Ovary (tissue), 3 donors: Measurements from ENCODE around the gene KCNJ18.
"Not testable (repeated sequence)": the region's sequence is repeated elsewhere in the genome, so short reads cannot be mapped to it uniquely, and the experiment has no call there.

ENCODE experiments used
- CTCF ChIP-seq, 3 donors: fragments of 450-650 bp in 2 of 3; fragments of 200-600 bp in 1 of 3; IDR thresholded peaks; one replicate each; pipeline versions ENCODE4 v1.5.1 to v1.8.0; 2016 to 2022; ENCODE audit warnings: antibody characterized with exemption in 3 of 3, mild to moderate bottlenecking in 1 of 3
- EP300 ChIP-seq: sonication (generic); formaldehyde crosslinking; IDR thresholded peaks from one replicate; pipeline ENCODE4 v1.6.1; 2017; ENCODE audit warnings: antibody characterized with exemption
- donor health status: DM: no; HTN: no; CAD: no.

GRCh38 chr17:21666711-21667412 is 25.5 kb upstream of the KCNJ18 start:
- not testable (repeated sequence) for TF ChIP-seq CTCF (IDR thresholded peaks at IDR 0.05); EP300
